HG03175 (cell line): ENCODE data around the gene TOX2.
A peak's percentile ranks its signal among the peaks of the same experiment; 100 is the strongest.

Source experiments
- ATAC-seq: cut with Tn5 transposase; IDR thresholded peaks from one replicate; pipeline ENCODE4 v1.9.1; 2021; ENCODE audit warnings: mild to moderate bottlenecking, moderate library complexity; ENCODE audit not compliant: unreplicated experiment

Gene TOX2

GRCh38 chr20:43915211-43916072, 790 bp downstream of the TOX2 start:
- peak; percentile 32 for ATAC-seq

GRCh38 chr20:43916073-43916880, 1.6 kb downstream of the TOX2 start:
- ATAC-seq = no peak

- no peak for ATAC-seq
Observed at GRCh38 chr20:43916881-43917371, 2.3 kb downstream of the TOX2 start.

- no peak for ATAC-seq
Observed at GRCh38 chr20:43917380-43917779, 2.7 kb downstream of the TOX2 start.

- no peak for ATAC-seq
Observed at GRCh38 chr20:43919686-43920403, 5.2 kb downstream of the TOX2 start.

- ATAC-seq = no peak
Observed at GRCh38 chr20:43920797-43921196, 6.1 kb downstream of the TOX2 start.

- peak; percentile 40 for ATAC-seq
Observed at GRCh38 chr20:43921227-43921780, 6.7 kb downstream of the TOX2 start.

- ATAC-seq = no peak
Observed at GRCh38 chr20:43922614-43923013, 8.0 kb downstream of the TOX2 start.

GRCh38 chr20:43923322-43923721, 8.7 kb downstream of the TOX2 start:
- no peak for ATAC-seq

GRCh38 chr20:43923917-43924316, 9.3 kb downstream of the TOX2 start:
- ATAC-seq = no peak

- ATAC-seq = no peak
Observed at GRCh38 chr20:43925215-43925614, 10.6 kb downstream of the TOX2 start.

- no peak for ATAC-seq
Observed at GRCh38 chr20:43925801-43926200, 11.1 kb downstream of the TOX2 start.

- ATAC-seq = no peak
Observed at GRCh38 chr20:43926287-43927050, 11.8 kb downstream of the TOX2 start.

- no peak for ATAC-seq
Observed at GRCh38 chr20:43931976-43932375, 17.3 kb downstream of the TOX2 start.

GRCh38 chr20:43934833-43935232, 20.2 kb downstream of the TOX2 start:
- ATAC-seq = no peak

- ATAC-seq = no peak
Observed at GRCh38 chr20:43936104-43936770, 21.6 kb downstream of the TOX2 start.

GRCh38 chr20:43936805-43937204, 22.2 kb downstream of the TOX2 start:
- ATAC-seq = no peak

GRCh38 chr20:43937591-43937990, 22.9 kb downstream of the TOX2 start:
- ATAC-seq = no peak

- no peak for ATAC-seq
Observed at GRCh38 chr20:43938017-43938655, 23.5 kb downstream of the TOX2 start.
